IMR-90 (cell line): ENCODE data around the gene CATSPER1. TPM values are rescaled to one million over a fixed set of nuclear protein-coding genes. Genes with fewer than 3 reads are reported as not detected.

Source experiments
- ATAC-seq: fragments of 200-7000 bp; cut with Tn5 transposase; 2 replicates; pipeline ENCODE4 v1.9.1; 2020; ENCODE audit warnings: low read depth, mild to moderate bottlenecking, moderate library complexity
- BruUV-seq: library from RNA; stranded (reverse); fragments of 400-500 nt; replicated peaks from 2 replicates; lab custom pipeline; 2021; lab: Mats Ljungman, UMichigan
- CTCF ChIA-PET: fragments of 300-600 bp; formaldehyde crosslinking; extraction: SDS; loops from one replicate; lab custom pipeline; 2021; ENCODE audit warnings: antibody characterized with exemption; lab: Yijun Ruan, JAX
- POLR2A ChIA-PET: fragments of 300-600 bp; sonication (Branson Sonifier 250); formaldehyde crosslinking; loops from one replicate; lab custom pipeline; 2022; ENCODE audit warnings: antibody characterized with exemption; ENCODE audit not compliant: unreplicated experiment; lab: Charles Lee
- DNase-seq: peaks from one replicate; pipeline ENCODE4 v3.0.0; 2013
- H2AFZ ChIP-seq: replicated peaks from 2 replicates; pipeline ENCODE3; 2013; ENCODE audit warnings: low read length, mild to moderate bottlenecking; ENCODE audit not compliant: poor library complexity
- H2AK5ac ChIP-seq: 2 replicates; pipeline ENCODE4 v1.6.1; 2013; ENCODE audit warnings: low read depth, low read length, inconsistent platforms
- H2AK9ac ChIP-seq: replicated peaks from 2 replicates; pipeline ENCODE3; 2013; ENCODE audit warnings: mild to moderate bottlenecking, low read depth, low read length, moderate library complexity; ENCODE audit not compliant: poor library complexity
- H2BK120ac ChIP-seq: 2 replicates; pipeline ENCODE4 v1.6.1; 2013; ENCODE audit warnings: low read depth, low read length, inconsistent platforms
- H2BK15ac ChIP-seq: 3 replicates; pipeline ENCODE4 v1.6.1; 2013; ENCODE audit warnings: low read depth, low read length, inconsistent platforms
- H2BK20ac ChIP-seq: 2 replicates; pipeline ENCODE4 v1.6.1; 2013; ENCODE audit warnings: low read depth, mild to moderate bottlenecking, inconsistent platforms, low read length, moderate library complexity
- H2BK5ac ChIP-seq: 2 replicates; pipeline ENCODE4 v1.6.1; 2013; ENCODE audit warnings: mild to moderate bottlenecking, low read depth, low read length, inconsistent platforms; ENCODE audit not compliant: poor library complexity, severe bottlenecking
- H3K14ac ChIP-seq: replicated peaks from 2 replicates; pipeline ENCODE4 v1.6.1; 2013; ENCODE audit warnings: low read depth, low read length, inconsistent platforms
- H3K18ac ChIP-seq: 2 replicates; pipeline ENCODE4 v1.6.1; 2013; ENCODE audit warnings: low read depth, low read length, control low read depth
- H3K23ac ChIP-seq: 2 replicates; pipeline ENCODE4 v1.6.1; 2013; ENCODE audit warnings: low read depth, low read length, inconsistent platforms
- H3K27ac ChIP-seq: 2 replicates; pipeline ENCODE4 v1.5.1; 2013; ENCODE audit warnings: mild to moderate bottlenecking, control low read depth, low read length; ENCODE audit not compliant: insufficient read depth
- H3K27me3 ChIP-seq: 2 replicates; pipeline ENCODE4 v1.6.1; 2013; ENCODE audit warnings: low read length; ENCODE audit not compliant: control insufficient read depth, insufficient read depth
- H3K36me3 ChIP-seq: 2 replicates; pipeline ENCODE4 v1.6.1; 2013; ENCODE audit warnings: low read length, mixed read lengths; ENCODE audit not compliant: control insufficient read depth, insufficient read depth
- H3K4ac ChIP-seq: 2 replicates; pipeline ENCODE4 v1.6.1; 2013; ENCODE audit warnings: low read depth, low read length, inconsistent platforms
- H3K4me1 ChIP-seq: 2 replicates; pipeline ENCODE4 v1.6.1; 2013; ENCODE audit warnings: low read length, mixed read lengths; ENCODE audit not compliant: control insufficient read depth, insufficient read depth
- H3K4me2 ChIP-seq: 2 replicates; pipeline ENCODE4 v1.6.1; 2013; ENCODE audit warnings: low read depth, mild to moderate bottlenecking, control low read depth, low read length, moderate library complexity
- H3K4me3 ChIP-seq: 2 replicates; pipeline ENCODE4 v1.5.1; 2013; ENCODE audit warnings: low read depth, mild to moderate bottlenecking, control low read depth, low read length, moderate library complexity; ENCODE audit not compliant: insufficient read depth
- H3K56ac ChIP-seq: 2 replicates; pipeline ENCODE4 v1.6.1; 2013; ENCODE audit warnings: low read length, inconsistent platforms; ENCODE audit not compliant: insufficient read depth; ENCODE audit errors: extremely low read depth
- H3K79me1 ChIP-seq, 2 experiments: 2 replicates each; pipeline ENCODE4 v1.6.1; 2013; ENCODE audit warnings: low read length in 2 of 2, inconsistent platforms in 1 of 2, low read depth in 1 of 2
- H3K9ac ChIP-seq: 2 replicates; pipeline ENCODE4 v1.6.1; 2013; ENCODE audit warnings: low read depth, low read length, control low read depth
- H3K9me1 ChIP-seq: 2 replicates; pipeline ENCODE4 v1.6.1; 2013; ENCODE audit warnings: low read length, inconsistent platforms; ENCODE audit not compliant: insufficient read depth
- H3K9me3 ChIP-seq: 2 replicates; pipeline ENCODE4 v1.6.1; 2013; ENCODE audit warnings: low read length; ENCODE audit not compliant: control insufficient read depth, insufficient read depth
- H4K20me1 ChIP-seq: 2 replicates; pipeline ENCODE4 v1.6.1; 2013; ENCODE audit warnings: low read length, inconsistent platforms; ENCODE audit not compliant: insufficient read depth
- H4K5ac ChIP-seq: 2 replicates; pipeline ENCODE4 v1.6.1; 2013; ENCODE audit warnings: mild to moderate bottlenecking, low read depth, low read length, control low read depth
- H4K8ac ChIP-seq, 2 experiments: 2 replicates each; pipeline ENCODE4 v1.6.1; 2013; ENCODE audit warnings: low read depth in 2 of 2, low read length in 2 of 2, control low read depth in 1 of 2, inconsistent platforms in 1 of 2
- H4K91ac ChIP-seq: 2 replicates; pipeline ENCODE4 v1.6.1; 2013; ENCODE audit warnings: low read depth, low read length, inconsistent platforms; ENCODE audit not compliant: insufficient read depth
- CTCF ChIP-seq: conservative IDR thresholded peaks from 2 replicates; pipeline ENCODE4 v1.5.1; 2012; ENCODE audit warnings: mild to moderate bottlenecking, low read depth, low read length, improper control_type of control experiment
- MXI1 ChIP-seq: IDR thresholded peaks from 2 replicates; pipeline ENCODE4 v1.6.1; 2012; ENCODE audit warnings: low read depth, mild to moderate bottlenecking, low read length, moderate library complexity, borderline replicate concordance
- NFE2L2 ChIP-seq: fragments of 150-350 bp; IDR thresholded peaks from 2 replicates; pipeline ENCODE4 v1.6.1; 2016; ENCODE audit warnings: low read depth, mild to moderate bottlenecking, low read length
- RAD21 ChIP-seq: IDR thresholded peaks from 2 replicates; pipeline ENCODE4 v1.6.1; 2012; ENCODE audit warnings: low read length, improper control_type of control experiment
- RCOR1 ChIP-seq: IDR thresholded peaks from 2 replicates; pipeline ENCODE4 v1.6.1; 2012; ENCODE audit warnings: mild to moderate bottlenecking, low read length, improper control_type of control experiment; ENCODE audit not compliant: insufficient replicate concordance
- USF2 ChIP-seq: fragments of 150-350 bp; IDR thresholded peaks from 2 replicates; pipeline ENCODE4 v1.6.1; 2017; ENCODE audit warnings: mild to moderate bottlenecking, antibody characterized with exemption, low read length, low read depth
- WGBS, 2 experiments: methylation state at CpG; one replicate each; pipeline versions ENCODE4 v1.1.5 to v1.1.7; 2013; ENCODE audit warnings: missing lambda C conversion rate in 2 of 2; ENCODE audit not compliant: insufficient read length in 1 of 2; ENCODE audit errors: extremely low coverage in 2 of 2; 5-methylcytosine and 5-hydroxymethylcytosine counted together
- dilution Hi-C: fragments of 300-500 bp; cut with HindIII; formaldehyde crosslinking; loops from one replicate; pipeline ENCODE4 v1.14.3; 2018; ENCODE audit warnings: low sequenced_read_pairs; ENCODE audit not compliant: unreplicated experiment
- in situ Hi-C: fragments of 300-500 bp; cut with MboI; formaldehyde crosslinking; loops from 3 replicates; pipeline ENCODE4 v1.14.3; 2019; ENCODE audit warnings: low sequenced_read_pairs, inconsistent platforms, mixed read lengths
- intact Hi-C: fragments of 100-400 bp; cut with micrococcal nuclease; formaldehyde crosslinking; loops from 2 replicates; pipeline ENCODE4 v1.10.0; 2022
- polyA plus RNA-seq, 3 experiments: library from polyadenylated mRNA; depleted of rRNA; stranded (reverse); fragments of >200 nt; gene quantifications; 2 replicates each; pipeline ENCODE4 v1.2.3, GENCODE V29; 2012; ENCODE audit warnings: low replicate concordance in 1 of 3
- total RNA-seq: library from RNA; depleted of rRNA; stranded (reverse); fragments of >200 nt; gene quantifications from 2 replicates; pipeline ENCODE4 v1.2.3, GENCODE V29; 2012

CATSPER1 gene
- total and polyA plus RNA-seq, 2 of the 4 experiments (the other 2 are of a cell fraction) = 0.18 to 0.91 TPM

- H3K9me1 ChIP-seq = peaks cover 13% of the 10 kb centered on the region
- peak overlapping the region; percentile 76 for H2BK5ac ChIP-seq
- no peaks in the 10 kb centered on the region for H3K27me3 ChIP-seq
- peak overlapping the region; percentile 23; the same call in 1 of the 2 replicates for H3K18ac ChIP-seq
- no peaks in the 10 kb centered on the region for H3K9me3 ChIP-seq
- no peak overlapping the region for H2BK20ac ChIP-seq
- peak overlapping the region; percentile 46 for H3K14ac ChIP-seq
- H3K4me2 ChIP-seq = peak overlapping the region; percentile 54
- H3K4me3 ChIP-seq = peak overlapping the region; percentile 99
- peaks cover 20 to 55% of the 10 kb centered on the region in 2 experiments for H3K79me1 ChIP-seq
- peak overlapping the region; percentile 44 for H2BK120ac ChIP-seq
- 86% methylated on average over 3 of the region's 14 CpGs; no CpG with 5 or more reads in 1 of the 2 experiments for WGBS, 2 experiments
- BruUV-seq = no TSS peak
- peak; percentile 13; the same call in 1 of the 2 replicates for ATAC-seq
- intact Hi-C loops = loop anchor here (1.0 kb wide), 1 partner anchor 65 kb away; no protein-coding TSS in a partner anchor
- TF ChIP-seq USF2 (no peak), NFE2L2 (no peak), CTCF (peak; percentile 25; the same call in 1 of the 2 replicates), MXI1 (0 out of 2 replicates have a peak, but pooled peaks have one; percentile 26), RAD21 (0 out of 2 replicates have a peak, but pooled peaks have one; percentile 4), RCOR1 (no peak)
- H4K20me1 ChIP-seq = peaks cover 27% of the 10 kb centered on the region
- H3K56ac ChIP-seq = peak overlapping the region; percentile 74; the same call in 1 of the 2 replicates
- H2AK9ac ChIP-seq = peak overlapping the region; percentile 94
- in situ Hi-C loops = no loop called here
- H3K4me1 ChIP-seq = peaks cover 12% of the 10 kb centered on the region
- peak overlapping the region; percentile 85 for H2AK5ac ChIP-seq
- peak overlapping the region; percentile 71 to 88; a peak in 3 of 4 replicates for H4K8ac ChIP-seq
- ChIA-PET CTCF (interaction anchor here (0.9 to 2.5 kb wide), 5 partner anchors 9 to 75 kb away, joined by 3 to 11 read pairs (median 3); partner anchors contain the start of gene SF3B2), POLR2A (no interaction called here)
- H3K9ac ChIP-seq = peak overlapping the region; percentile 58
- peak overlapping the region; percentile 67 for H4K91ac ChIP-seq
- peak overlapping the region; percentile 54 for H4K5ac ChIP-seq
- dilution Hi-C loops = no loop called here
- H3K23ac ChIP-seq = peak overlapping the region; percentile 57
- DNase-seq = peak; percentile 63
- peak overlapping the region; percentile 75 for H3K27ac ChIP-seq
- peak overlapping the region; percentile 1; the same call in 1 of the 3 replicates for H2BK15ac ChIP-seq
- H3K4ac ChIP-seq = peak overlapping the region; percentile 84
- peak overlapping the region; percentile 88 for H2AFZ ChIP-seq
- peaks cover 41% of the 10 kb centered on the region for H3K36me3 ChIP-seq
These were observed 42.8 kb upstream of the CATSPER1 start for GRCh38 chr11:66068923-66069714.
